ENCODE data around the gene TSPAN16. TPM values are rescaled to one million over a fixed set of nuclear protein-coding genes. Genes with fewer than 3 reads are reported as not detected.

TSPAN16 gene
- total and polyA plus RNA-seq, 2 of the 13 experiments (the other 11 are each of a cell fraction or from before 2014, with no cell fraction given) = not detected

DNA sequence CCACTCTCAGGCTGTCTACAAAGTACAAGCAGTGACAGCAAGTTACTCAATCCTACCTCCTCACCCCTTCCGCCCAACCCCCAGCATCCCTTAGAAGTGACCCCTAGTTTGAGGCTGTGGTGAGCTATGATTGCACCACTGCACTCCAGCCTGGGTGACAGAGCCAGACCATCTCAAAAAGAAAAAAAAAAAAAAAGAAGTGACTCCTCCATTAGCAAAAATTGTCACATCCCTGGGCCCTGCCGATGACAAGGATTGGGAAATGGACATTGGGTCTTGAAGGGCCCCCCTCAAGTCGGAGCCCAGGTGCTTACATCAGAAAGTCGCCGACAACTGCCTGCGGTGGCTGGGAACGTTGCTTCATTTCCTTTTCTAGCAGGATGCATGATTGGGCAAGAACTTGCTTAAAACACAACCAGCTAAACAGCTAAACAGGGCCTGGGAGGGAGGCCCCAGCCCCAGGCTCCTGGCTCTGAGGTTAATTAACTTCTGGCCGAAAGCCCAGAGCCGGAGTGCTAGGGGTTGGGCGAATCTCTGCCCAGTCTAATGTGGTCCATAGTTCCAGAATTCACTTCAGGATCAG lies 28.2 kb downstream of the TSPAN16 start (continued):
- TF ChIP-seq REXO4 (CRISPR knock-in tag; IDR thresholded peaks at IDR 0.05; ENCODE audit: borderline replicate concordance) = no peak
- no peak for TF ChIP-seq ZNF432 (CRISPR knock-in tag; IDR thresholded peaks at IDR 0.05; ENCODE audit: borderline replicate concordance)
- TF ChIP-seq REST (IDR thresholded peaks at IDR 0.05; ENCODE audit: borderline replicate concordance in 1 of 2, low read depth in 1 of 2, low read length in 2 of 2) = no peak; a peak in 1 of 4 replicates
- no peak for TF ChIP-seq GABPA (IDR thresholded peaks at IDR 0.05; ENCODE audit: low read depth, low read length)
- peak; percentile 44; the same call in 1 of the 2 replicates for TF ChIP-seq GABPA (CRISPR knock-in tag; IDR thresholded peaks at IDR 0.05; ENCODE audit: low read depth)
- TF ChIP-seq DNMT1 (CRISPR knock-in tag; IDR thresholded peaks at IDR 0.05) = no peak
- TF ChIP-seq MEIS1 (CRISPR knock-in tag; IDR thresholded peaks at IDR 0.05; ENCODE audit: borderline replicate concordance) = 0 out of 2 replicates have a peak, but pooled peaks have one; percentile 30
- peak; percentile 29; the same call in 1 of the 2 replicates for TF ChIP-seq MXD3 (CRISPR knock-in tag; IDR thresholded peaks at IDR 0.05)
- no peak for TF ChIP-seq ZFP36 (IDR thresholded peaks at IDR 0.05; ENCODE audit: borderline replicate concordance, low read depth, low read length, partially characterized antibody)
- TF ChIP-seq RFXAP (CRISPR knock-in tag; IDR thresholded peaks at IDR 0.05; ENCODE audit: borderline replicate concordance) = 0 out of 2 replicates have a peak, but pooled peaks have one; percentile 40
- no peak for TF ChIP-seq PHF8 (CRISPR knock-in tag; IDR thresholded peaks at IDR 0.05)
- TF ChIP-seq ZNF790 (CRISPR knock-in tag; IDR thresholded peaks at IDR 0.05; ENCODE audit: borderline replicate concordance) = no peak
- no peak for TF ChIP-seq ZNF713 (CRISPR knock-in tag; IDR thresholded peaks at IDR 0.05)
- no peak for TF ChIP-seq SP4 (CRISPR knock-in tag; IDR thresholded peaks at IDR 0.05)
- TF ChIP-seq ZNF784 (CRISPR knock-in tag; IDR thresholded peaks at IDR 0.05; ENCODE audit: borderline replicate concordance) = no peak
- TF ChIP-seq ZNF549 (CRISPR knock-in tag; IDR thresholded peaks at IDR 0.05) = no peak
- TF ChIP-seq FOXP4 (CRISPR knock-in tag; IDR thresholded peaks at IDR 0.05) = peak; percentile 90
- 0 out of 2 replicates have a peak, but pooled peaks have one; percentile 11 for TF ChIP-seq KDM6A (CRISPR knock-in tag; IDR thresholded peaks at IDR 0.05; ENCODE audit: low read depth)
- no peak for TF ChIP-seq ZFP36L2 (CRISPR knock-in tag; IDR thresholded peaks at IDR 0.05)
- no peak for TF ChIP-seq SMAD1 (CRISPR knock-in tag; IDR thresholded peaks at IDR 0.05; ENCODE audit: borderline replicate concordance, low read depth)
- TF ChIP-seq ZNF224 (CRISPR knock-in tag; IDR thresholded peaks at IDR 0.05) = no peak
- no peak for TF ChIP-seq TEAD3 (CRISPR knock-in tag; optimal IDR thresholded peaks at IDR 0.05; ENCODE audit: borderline replicate concordance)
- peak; percentile 41; the same call in 1 of the 2 replicates for TF ChIP-seq RXRA (CRISPR knock-in tag; IDR thresholded peaks at IDR 0.05)
- TF ChIP-seq NFKBIZ (CRISPR knock-in tag; IDR thresholded peaks at IDR 0.05) = no peak
